OCI-LY7 (cell line): Measurements from ENCODE around the gene CALY.

Source experiments
- EZH2phosphoT487 ChIP-seq: fragments of 200-600 bp; sonication (generic); IDR thresholded peaks from 2 replicates; pipeline ENCODE4 v1.6.1; 2018; ENCODE audit warnings: low read depth, borderline replicate concordance, mild to moderate bottlenecking, mixed run types, antibody characterized with exemption, low read length, moderate library complexity, mixed read lengths
- TF ChIP-seq, protein P1 (sequence below): fragments of 200-600 bp; sonication (generic); conservative IDR thresholded peaks from 2 replicates; pipeline ENCODE4 v1.5.1; 2014; ENCODE audit warnings: mild to moderate bottlenecking, antibody characterized with exemption, low read length, moderate library complexity, mixed read lengths

DNA sequence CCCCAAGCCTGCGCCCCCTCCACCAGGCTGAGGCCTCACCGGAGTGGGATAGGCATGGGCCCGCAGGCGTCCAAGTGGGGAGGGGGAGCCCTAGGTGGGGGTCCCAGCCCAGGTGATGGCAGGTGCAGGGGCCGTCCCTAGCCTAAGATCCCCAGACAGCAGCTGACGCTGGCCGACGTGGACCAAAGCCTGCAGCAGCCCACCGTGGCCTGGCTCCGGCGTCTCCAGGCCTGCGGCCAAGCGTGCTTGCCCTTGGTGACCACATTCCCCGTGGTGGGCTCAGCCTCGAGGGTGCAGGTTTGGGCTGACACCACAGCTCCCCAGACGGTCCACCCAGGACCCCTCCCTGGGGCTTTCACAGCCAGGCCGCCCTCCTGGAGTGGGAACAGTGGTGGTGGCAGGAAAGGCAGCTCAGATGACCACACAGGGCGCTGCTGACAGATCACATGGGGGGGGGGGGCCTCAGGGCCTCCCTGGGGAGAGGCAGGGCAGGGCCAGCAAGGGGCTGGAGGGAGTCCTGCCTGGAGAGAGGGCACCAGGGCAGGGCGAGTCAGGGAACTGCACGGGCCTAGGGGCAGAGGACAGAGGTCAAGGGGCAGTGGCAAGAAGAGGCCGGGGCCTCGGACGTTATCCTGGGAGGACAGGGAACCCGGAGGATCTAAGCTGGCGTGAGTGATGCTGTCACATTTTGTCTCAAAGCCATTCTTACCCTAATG is 59.3 kb downstream of the CALY start:
- TF ChIP-seq, protein P1, sequence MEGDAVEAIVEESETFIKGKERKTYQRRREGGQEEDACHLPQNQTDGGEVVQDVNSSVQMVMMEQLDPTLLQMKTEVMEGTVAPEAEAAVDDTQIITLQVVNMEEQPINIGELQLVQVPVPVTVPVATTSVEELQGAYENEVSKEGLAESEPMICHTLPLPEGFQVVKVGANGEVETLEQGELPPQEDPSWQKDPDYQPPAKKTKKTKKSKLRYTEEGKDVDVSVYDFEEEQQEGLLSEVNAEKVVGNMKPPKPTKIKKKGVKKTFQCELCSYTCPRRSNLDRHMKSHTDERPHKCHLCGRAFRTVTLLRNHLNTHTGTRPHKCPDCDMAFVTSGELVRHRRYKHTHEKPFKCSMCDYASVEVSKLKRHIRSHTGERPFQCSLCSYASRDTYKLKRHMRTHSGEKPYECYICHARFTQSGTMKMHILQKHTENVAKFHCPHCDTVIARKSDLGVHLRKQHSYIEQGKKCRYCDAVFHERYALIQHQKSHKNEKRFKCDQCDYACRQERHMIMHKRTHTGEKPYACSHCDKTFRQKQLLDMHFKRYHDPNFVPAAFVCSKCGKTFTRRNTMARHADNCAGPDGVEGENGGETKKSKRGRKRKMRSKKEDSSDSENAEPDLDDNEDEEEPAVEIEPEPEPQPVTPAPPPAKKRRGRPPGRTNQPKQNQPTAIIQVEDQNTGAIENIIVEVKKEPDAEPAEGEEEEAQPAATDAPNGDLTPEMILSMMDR: no peak
- TF ChIP-seq EZH2phosphoT487: no peak
